NCI-H2107 treated with DMSO at 0.1 percent for 48 hours (cell line): ENCODE data around the gene TSPAN3.

Experiments used
- DNase-seq: peaks from one replicate; lab custom pipeline; 2025; ENCODE audit not compliant: unreplicated experiment; lab: John Stamatoyannopoulos, UW

Gene TSPAN3

DNA sequence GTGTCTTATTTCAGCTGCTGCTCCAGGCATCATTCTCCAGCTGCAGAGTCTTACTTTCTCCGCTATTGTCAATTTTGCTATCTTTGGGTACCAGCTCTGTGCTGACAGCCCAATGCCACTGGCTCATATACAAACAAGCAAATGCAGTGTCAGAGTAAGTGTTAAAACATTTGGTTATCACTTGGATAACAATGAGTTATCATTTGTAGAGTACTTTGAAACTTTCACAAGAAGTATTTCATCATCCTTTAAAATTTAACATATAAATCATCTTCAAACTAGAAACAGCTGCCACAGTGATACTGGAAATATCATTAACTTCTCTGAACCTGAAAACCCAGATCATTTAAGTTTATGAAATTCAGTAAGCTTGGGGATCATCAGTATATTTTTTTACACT lies 13.8 kb downstream of the TSPAN3 start:
- DNase-seq = no peak

GRCh38 chr15:77053709-77054108 lies 17.2 kb downstream of the TSPAN3 start:
- no peak for DNase-seq

- DNase-seq = no peak
Observed at GRCh38 chr15:77052556-77052955, 18.4 kb downstream of the TSPAN3 start.

DNA sequence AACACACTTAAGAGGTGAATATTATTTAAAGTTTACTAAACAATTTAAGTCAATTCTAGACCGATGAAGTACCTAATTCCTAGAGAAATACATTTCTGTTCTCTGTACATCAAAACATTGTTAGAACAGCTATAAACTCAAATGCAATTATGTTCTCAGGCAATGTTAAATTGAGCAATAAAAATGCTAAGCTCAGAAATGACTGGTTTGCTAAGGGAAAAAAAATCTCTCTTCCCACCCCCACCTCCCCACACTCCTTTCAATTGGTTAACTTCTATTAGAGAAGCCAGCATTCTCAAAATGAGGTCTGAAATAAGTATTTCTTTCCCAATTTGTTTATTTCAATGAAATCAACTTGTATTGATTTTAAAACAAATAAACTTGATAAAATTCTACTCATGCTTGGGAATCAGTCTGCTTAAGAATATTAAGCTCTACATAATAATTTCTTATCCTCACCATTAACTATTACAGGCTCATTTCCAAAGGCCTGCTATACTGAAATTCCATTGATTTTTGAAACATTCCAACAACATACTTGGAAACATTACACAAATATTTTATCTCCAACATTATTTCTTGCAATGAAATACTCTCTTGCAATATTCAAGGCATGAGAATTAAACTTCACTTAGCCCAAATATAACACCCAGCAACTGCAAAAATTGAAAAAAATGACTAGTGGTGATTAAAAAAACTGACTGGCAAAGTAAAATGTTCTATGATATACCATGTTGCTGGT lies 22.6 kb downstream of the TSPAN3 start:
- no peak for DNase-seq

DNA sequence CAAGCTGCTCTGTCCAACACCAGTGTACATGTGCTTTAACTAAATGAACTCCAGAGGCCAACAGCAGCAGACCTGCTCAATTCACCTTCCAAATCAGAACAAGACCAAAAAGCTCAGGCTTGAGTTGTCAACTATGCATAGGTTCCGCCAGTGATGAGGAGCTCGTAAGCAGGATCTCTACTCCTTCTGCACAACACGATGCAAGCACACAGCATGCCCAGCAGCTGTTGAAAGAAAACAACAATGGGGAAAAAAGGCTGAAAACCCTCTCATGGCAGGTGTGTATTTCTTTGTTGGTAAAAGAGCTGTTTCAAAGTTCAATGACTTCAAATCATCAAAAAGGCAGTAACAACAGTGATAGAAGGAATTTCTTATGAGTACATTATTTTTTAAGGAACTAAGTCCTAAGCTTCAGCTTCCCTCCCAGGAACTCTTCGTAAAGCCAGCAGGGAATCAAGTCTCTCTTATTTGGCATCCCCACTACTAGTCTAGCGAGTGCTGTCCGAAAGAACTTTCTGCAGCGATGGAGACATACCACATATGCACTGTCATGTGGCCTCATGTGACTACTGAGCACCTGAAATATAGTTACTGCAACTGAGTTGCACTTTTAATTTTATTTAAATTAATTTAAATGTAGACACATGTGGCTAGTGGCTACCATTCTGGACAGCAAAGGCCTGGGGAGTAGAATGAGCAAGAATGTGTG lies 24.1 kb downstream of the TSPAN3 start:
- DNase-seq = no peak

GRCh38 chr15:77045985-77046384 lies 24.9 kb downstream of the TSPAN3 start:
- no peak for DNase-seq

GRCh38 chr15:77044228-77045042 lies 26.5 kb downstream of the TSPAN3 start:
- DNase-seq = no peak

GRCh38 chr15:77042955-77043920 lies 27.7 kb downstream of the TSPAN3 start:
- no peak for DNase-seq

- DNase-seq = no peak
Observed at GRCh38 chr15:77042245-77042919, 28.5 kb downstream of the TSPAN3 start.

- no peak for DNase-seq
Observed at GRCh38 chr15:77040673-77041072, 30.2 kb downstream of the TSPAN3 start.

- DNase-seq = no peak
Observed at GRCh38 chr15:77039848-77040247, 31.1 kb downstream of the TSPAN3 start.

DNA sequence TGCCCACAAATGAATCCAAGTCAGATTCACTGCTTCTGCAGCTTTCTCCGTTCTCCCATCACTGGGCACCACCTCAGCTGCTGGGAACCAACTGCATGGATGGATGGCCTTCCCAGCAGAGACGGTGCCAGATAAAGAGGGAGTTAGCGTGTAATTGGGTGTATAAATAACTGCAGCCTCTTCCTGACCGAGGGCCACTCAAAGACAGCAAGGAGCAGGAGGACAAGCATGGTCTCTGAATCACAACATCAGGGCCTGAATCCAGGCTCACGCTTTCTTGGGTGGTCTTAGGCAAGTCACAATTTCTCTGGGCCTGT lies 31.7 kb downstream of the TSPAN3 start:
- DNase-seq = no peak

GRCh38 chr15:77038312-77039216 lies 32.3 kb downstream of the TSPAN3 start:
- DNase-seq = no peak

DNA sequence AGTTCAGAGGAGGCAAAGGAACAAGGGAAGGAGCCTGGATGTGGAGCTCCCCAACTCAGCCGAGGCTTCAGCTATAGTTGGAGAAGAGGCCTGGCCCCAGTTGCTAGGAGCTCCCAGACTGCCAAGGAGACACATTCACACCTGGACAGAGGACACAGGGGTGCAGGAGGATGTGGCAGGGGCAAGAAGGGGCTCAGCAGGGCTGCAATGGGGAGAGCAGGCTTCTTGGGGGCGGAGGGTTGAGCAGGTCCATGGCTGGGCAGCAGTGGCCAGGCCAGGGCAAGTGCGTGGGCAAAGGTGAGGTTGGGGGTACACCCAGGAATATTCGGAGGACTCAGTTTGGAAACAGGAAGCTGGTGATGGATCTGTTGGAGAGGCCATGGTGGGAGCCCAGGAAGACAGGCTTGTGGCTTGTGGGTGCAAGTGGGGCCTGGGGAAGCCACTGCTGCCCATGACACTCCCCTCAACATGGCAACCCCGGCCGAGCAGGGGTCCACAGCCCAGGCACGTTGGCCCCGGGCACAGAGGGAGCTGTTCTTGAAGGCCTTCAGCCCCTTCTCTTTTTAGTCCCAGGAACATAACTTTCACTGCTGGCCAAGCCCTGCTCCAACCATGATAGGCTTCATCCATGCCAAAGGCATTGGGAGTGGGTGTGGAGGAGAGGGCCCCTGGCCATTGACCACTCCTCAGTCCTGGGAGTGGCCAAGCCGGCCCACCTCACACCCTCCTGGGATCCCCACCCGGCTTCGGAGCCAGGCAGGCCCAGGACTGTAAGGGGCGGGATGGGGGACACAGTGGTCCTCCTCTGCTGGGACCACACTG lies 33.3 kb downstream of the TSPAN3 start:
- no peak for DNase-seq

DNA sequence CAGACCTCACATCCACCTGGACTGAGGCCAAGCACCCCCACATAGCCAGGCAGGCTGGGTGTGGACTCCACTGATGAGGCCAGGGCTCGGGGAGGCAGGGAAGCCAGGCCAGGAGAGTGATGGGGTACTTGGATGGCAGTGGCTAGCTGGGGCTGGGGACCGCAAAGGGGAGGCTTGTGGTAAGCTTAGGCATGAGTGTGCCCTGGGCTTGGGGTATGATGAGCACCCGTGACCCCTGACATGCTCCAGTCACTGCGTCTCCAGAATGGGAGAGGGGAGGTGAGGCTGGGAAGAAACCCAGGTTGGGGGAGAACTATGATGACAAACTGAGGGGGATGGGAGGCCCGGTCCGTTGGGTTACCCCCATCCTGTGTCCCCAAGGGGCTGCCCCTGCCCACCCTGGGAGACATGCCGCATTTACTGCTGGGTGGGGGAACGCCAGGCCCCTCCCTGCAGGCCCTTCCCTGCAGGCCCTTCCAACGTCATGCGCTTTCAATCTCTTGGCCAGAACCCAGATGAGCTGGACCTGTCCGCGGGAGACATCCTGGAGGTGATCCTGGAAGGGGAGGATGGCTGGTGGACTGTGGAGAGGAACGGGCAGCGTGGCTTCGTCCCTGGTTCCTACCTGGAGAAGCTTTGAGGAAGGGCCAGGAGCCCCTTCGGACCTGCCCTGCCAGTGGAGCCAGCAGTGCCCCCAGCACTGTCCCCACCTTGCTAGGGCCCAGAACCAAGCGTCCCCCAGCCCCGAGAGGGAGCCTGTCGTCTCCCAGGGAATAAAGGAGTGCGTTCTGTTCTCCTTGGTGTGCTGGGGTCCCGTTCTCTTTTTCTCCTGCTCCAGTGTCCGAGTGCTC lies 34.1 kb downstream of the TSPAN3 start:
- DNase-seq = no peak

DNA sequence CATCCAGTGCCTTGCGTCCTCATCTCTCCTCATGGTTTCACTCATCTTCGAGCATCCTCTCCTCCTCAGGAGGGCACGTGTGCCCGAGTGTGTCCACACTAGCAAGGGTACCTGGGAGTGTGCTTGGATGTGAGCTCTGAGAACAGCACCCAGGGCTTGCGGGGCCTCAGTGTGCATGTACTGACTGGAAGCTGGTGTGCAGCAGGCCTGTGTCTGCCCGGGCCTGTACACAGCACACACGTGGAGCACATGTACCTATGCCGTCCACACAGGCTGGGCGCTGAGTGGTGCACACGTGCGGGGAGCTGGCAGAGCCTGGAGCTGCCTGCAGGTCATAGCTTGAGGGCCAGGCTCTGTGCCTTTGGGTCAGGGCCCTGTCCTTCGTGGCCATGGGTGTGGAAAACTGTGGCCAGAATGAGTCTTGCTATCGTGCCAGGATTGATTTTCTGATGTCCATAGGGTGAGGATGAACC lies 34.9 kb downstream of the TSPAN3 start:
- no peak for DNase-seq

DNA sequence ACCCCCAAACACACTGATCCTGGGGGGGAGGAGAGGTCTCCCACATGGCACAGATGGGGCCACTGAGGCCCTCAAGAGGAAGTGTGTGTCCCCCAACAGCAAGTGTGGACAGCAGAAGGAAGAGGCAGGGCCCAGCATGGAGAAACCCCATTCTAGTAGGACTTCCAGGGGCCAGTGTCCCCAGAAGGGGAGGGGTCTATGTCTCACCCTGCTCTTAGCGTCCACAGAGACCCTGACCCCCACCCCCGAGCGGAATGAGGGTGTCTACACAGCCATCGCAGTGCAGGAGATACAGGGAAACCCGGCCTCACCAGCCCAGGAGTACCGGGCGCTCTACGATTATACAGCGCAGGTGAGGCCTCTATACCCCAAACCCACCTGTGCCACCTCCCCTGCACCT lies 35.3 kb downstream of the TSPAN3 start:
- DNase-seq = no peak
